Measurements from ENCODE around the gene FGGY.

The FGGY gene

GRCh38 chr1:59502009-59502691 is 205.3 kb downstream of the FGGY start:
- no peak overlapping the region for H3K4me3 ChIP-seq (ENCODE audit: low read depth, low read length)

DNA sequence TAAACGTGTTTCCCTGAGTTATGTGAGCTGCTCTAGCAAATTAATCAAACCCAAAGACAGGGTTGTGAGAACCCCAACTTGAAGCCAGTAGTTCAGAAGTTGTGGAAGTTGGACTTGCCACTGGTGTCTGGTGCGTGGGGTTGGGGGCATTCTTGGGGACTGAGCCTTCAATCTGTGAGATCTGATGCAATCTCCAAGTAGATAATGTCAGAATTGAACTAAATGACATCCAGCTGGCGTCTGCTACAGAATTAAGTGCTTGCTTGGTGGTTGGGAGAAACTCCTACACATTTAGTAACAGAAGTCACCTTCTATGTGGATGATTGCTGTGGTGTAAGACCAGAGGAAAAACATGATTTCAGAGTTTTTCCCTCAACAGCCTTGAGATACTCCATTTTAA is 207.4 kb downstream of the FGGY start:
- H3K4me3 ChIP-seq (ENCODE audit: low read depth, low read length): no peak overlapping the region

- H3K4me3 ChIP-seq (ENCODE audit: low read depth, low read length): no peak overlapping the region
Observed at GRCh38 chr1:59505596-59506028, 208.7 kb downstream of the FGGY start.

DNA sequence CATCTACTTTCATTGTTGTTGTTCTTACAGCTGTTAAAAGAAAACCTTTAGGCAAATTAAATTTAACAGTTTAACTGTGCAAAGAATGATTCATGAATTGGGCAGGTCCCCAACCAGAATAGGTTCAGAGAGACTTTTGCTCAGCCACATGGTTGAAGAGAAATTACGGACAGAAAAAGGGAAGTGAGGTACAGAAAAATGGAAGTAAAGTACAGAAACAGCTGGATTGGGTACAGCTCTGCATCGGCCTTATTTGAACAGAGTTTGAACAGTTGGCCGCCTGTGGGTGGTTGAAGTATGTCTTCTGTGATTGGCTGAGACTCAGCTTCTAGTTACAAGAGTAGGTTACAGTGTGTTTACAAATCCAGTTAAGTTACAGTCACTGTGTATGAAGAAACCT is 210.1 kb downstream of the FGGY start:
- H3K4me3 ChIP-seq (ENCODE audit: low read depth, low read length): no peak overlapping the region

- no peak overlapping the region for H3K4me3 ChIP-seq (ENCODE audit: low read depth, low read length)
Observed at GRCh38 chr1:59509341-59509875, 212.5 kb downstream of the FGGY start.

- no peak overlapping the region for H3K4me3 ChIP-seq (ENCODE audit: low read depth, low read length)
Observed at GRCh38 chr1:59510249-59510648, 213.4 kb downstream of the FGGY start.

- H3K4me3 ChIP-seq (ENCODE audit: low read depth, low read length): no peak overlapping the region
Observed at GRCh38 chr1:59511476-59512465, 214.9 kb downstream of the FGGY start.

GRCh38 chr1:59512702-59513101 is 215.8 kb downstream of the FGGY start:
- H3K4me3 ChIP-seq (ENCODE audit: low read depth, low read length): no peak overlapping the region

DNA sequence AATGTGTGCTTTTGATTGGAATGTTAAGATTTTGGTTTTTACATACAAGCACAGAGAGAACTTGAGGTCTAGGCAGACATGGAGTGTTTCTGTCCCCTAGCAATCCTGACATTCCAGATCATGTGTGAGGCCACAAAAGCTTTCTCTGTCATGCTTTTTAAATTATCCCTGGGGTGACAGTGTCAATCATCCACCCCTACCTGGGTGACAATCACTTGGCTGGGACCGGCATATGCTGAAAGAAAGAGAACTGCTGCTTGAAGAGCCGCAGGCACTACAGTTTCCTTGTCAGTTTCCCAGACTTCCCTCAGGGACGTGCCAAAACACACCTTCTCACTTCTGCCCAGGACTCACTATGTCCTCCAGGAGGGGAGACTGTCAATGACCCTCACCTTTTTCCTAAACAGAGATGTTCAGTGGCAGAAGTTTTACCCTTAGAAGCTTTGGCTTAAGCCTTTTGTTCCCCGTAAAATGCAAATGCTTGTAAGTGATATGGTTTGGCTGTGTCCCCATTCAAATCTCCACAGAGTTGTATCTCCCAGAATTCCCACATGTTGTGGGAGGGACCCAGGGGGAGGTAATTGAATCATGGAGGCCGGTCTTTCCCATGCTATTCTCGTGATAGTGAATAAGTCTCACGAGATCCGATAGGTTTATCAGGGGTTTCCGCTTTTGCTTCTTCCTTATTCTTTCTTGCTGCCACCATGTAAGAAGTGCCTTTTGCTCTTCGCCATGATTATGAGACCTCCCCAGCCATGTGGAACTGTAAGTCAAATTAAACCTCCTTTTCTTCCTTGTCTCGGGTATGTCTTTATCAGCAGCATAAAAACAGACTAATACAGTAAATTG is 217.4 kb downstream of the FGGY start:
- no peak overlapping the region for H3K4me3 ChIP-seq (ENCODE audit: low read depth, low read length)

DNA sequence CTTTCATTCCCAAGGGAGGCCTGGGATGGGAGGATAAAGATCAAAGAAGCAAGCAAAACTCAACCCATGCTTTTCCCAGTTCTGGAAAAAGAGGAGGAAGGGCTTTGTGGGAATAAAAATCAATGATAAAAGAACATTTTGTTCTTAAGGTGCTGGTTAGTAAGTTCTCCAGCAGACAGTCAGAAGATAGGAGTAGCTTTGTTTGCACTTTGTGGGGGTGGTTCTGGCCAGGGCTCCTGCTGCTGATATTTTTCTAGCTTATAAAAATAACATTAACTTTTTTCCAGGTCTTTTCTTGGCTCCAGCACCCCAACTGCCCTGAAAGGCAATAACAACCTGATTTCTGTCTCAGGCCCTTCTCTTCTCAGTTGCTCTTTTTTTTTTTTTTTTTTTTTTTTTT is 220.0 kb downstream of the FGGY start:
- H3K4me3 ChIP-seq (ENCODE audit: low read depth, low read length): no peak overlapping the region

DNA sequence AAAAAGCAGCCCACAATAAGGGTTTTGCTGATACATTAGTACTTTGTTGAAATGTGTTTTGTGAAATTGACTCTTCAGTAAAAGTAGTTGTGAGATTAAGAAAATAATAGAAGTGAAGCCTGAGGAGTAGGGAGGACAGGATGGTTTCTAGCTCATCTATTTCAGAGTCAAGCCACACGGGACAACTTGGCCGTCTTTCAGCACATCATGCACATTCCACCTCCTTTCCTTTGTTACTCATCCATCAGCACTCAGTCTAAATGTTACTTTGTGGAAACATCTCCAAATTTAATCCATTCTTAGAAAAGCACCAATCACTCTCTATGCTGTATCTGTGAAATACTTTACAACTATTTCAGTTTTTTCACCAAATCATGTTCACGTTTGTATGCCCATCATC is 223.3 kb downstream of the FGGY start:
- H3K4me3 ChIP-seq (ENCODE audit: low read depth, low read length): no peak overlapping the region

GRCh38 chr1:59520827-59521418 is 224.0 kb downstream of the FGGY start:
- no peak overlapping the region for H3K4me3 ChIP-seq (ENCODE audit: low read depth, low read length)

- H3K4me3 ChIP-seq (ENCODE audit: low read depth, low read length): no peak overlapping the region
Observed at GRCh38 chr1:59521456-59521855, 224.6 kb downstream of the FGGY start.

GRCh38 chr1:59522925-59523505 is 226.1 kb downstream of the FGGY start:
- no peak overlapping the region for H3K4me3 ChIP-seq (ENCODE audit: low read depth, low read length)

DNA sequence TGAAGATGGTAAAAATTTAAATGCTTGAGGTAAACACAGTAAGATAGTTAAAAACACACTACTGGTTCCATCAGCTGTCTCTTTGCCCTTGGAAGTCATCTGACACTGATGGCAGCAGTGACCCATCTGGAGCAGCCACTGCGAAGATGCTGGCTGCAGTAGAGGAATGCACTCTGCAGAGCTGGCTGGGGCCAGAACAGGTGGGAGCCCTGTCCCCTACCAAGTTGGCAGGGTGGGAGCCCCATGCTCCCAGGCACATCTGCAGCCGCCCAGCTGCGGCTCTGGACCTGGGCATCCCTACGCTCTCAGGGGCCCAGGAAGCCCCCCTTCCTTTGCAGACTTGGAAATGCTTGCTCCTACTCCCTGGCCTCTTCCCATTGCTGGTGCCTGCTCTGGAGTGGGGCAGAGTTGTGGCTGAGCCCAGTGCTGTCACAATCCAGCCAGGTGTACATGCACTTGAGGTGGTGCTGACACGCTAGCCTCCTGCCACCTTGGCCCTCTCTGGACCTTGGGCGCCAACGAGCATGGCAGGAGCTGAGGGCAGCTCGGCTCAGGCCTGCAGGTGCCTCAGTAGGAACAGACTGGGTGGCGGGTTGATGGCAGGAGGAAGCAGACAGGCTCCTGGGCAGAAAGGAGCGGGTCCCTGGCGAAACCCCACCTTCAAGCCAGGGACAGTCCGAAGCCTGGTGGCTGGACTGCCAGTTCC is 227.0 kb downstream of the FGGY start:
- H3K4me3 ChIP-seq (ENCODE audit: low read depth, low read length): no peak overlapping the region

- no peak overlapping the region for H3K4me3 ChIP-seq (ENCODE audit: low read depth, low read length)
Observed at GRCh38 chr1:59526240-59526639, 229.3 kb downstream of the FGGY start.

DNA sequence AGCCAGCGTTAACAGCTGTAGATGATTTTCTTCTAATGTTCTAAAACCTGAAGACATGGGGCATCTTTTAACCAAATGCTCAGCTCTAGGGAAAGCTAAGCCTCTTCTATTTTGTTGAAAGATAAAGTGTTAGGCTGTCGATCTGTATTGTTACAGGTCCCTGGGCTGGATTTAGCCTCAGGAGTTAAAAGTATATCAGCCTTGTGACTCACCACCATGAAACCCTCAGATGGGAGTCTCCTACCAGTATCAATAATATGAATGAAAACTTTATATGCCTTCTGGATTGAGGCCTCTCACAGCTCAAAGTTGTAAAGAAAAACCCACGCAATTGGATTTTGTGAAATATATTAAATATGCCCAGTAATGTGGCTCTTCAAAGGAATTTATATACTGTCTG is 231.6 kb downstream of the FGGY start:
- H3K4me3 ChIP-seq (ENCODE audit: low read depth, low read length): no peak overlapping the region

GRCh38 chr1:59528900-59529299 is 232.0 kb downstream of the FGGY start:
- no peak overlapping the region for H3K4me3 ChIP-seq (ENCODE audit: low read depth, low read length)

- no peak overlapping the region for H3K4me3 ChIP-seq (ENCODE audit: low read depth, low read length)
Observed at GRCh38 chr1:59530119-59530518, 233.2 kb downstream of the FGGY start.

- no peak overlapping the region for H3K4me3 ChIP-seq (ENCODE audit: low read depth, low read length)
Observed at GRCh38 chr1:59532102-59532501, 235.2 kb downstream of the FGGY start.

All from iPS-11a (cell line).